Lung (tissue), 12 donors: ENCODE results near the gene ACAN. TPM values are rescaled to one million over a fixed set of nuclear protein-coding genes. Genes with fewer than 3 reads are reported as not detected.

ENCODE experiments used
- ATAC-seq: fragments of 200-7000 bp; cut with Tn5 transposase; one replicate; pipeline ENCODE4 v1.9.1; 2020; ENCODE audit warnings: moderate number of reproducible peaks; ENCODE audit not compliant: insufficient read depth, low FRiP score
- DNase-seq, 3 donors: peaks; one replicate each; pipeline ENCODE4 v3.0.0-alpha.2; 2013 to 2017
- H3K27ac ChIP-seq, 2 donors: one replicate each; pipeline ENCODE4 v1.5.1; 2013; ENCODE audit warnings: mild to moderate bottlenecking in 2 of 2, moderate library complexity in 2 of 2, control low read depth in 1 of 2, inconsistent platforms in 1 of 2, low read depth in 1 of 2, low read length in 1 of 2
- H3K27me3 ChIP-seq, 3 donors: one replicate each; pipeline ENCODE4 v1.5.1; 2013; ENCODE audit warnings: low read length in 2 of 3; ENCODE audit not compliant: control insufficient read depth in 3 of 3, insufficient read depth in 3 of 3
- H3K36me3 ChIP-seq, 4 donors: one replicate each; pipeline ENCODE4 v1.5.1; 2013; ENCODE audit warnings: low read length in 4 of 4, mild to moderate bottlenecking in 1 of 4, moderate library complexity in 1 of 4; ENCODE audit not compliant: control insufficient read depth in 4 of 4, insufficient read depth in 4 of 4
- H3K4me1 ChIP-seq, 5 donors: one replicate each; pipeline ENCODE4 v1.5.1; 2013; ENCODE audit warnings: low read length in 5 of 5, mild to moderate bottlenecking in 2 of 5, moderate library complexity in 1 of 5; ENCODE audit not compliant: control insufficient read depth in 5 of 5, insufficient read depth in 5 of 5
- H3K4me3 ChIP-seq: one replicate; pipeline ENCODE4 v1.5.1; 2013; ENCODE audit warnings: mild to moderate bottlenecking, control low read depth, moderate library complexity
- H3K9ac ChIP-seq, 2 donors: one replicate each; pipeline ENCODE4 v1.5.1; 2013; ENCODE audit warnings: low read length in 2 of 2, control low read depth in 1 of 2; ENCODE audit not compliant: insufficient read depth in 1 of 2
- H3K9me3 ChIP-seq, 4 donors: one replicate each; pipeline ENCODE4 v1.5.1; 2013; ENCODE audit warnings: low read length in 3 of 4, mild to moderate bottlenecking in 1 of 4, moderate library complexity in 1 of 4; ENCODE audit not compliant: control insufficient read depth in 4 of 4, insufficient read depth in 3 of 4
- CTCF ChIP-seq: IDR thresholded peaks from 2 replicates; pipeline ENCODE4 v1.5.1; 2012; ENCODE audit warnings: mild to moderate bottlenecking; ENCODE audit errors: control extremely low read depth, extremely low read depth
- WGBS, 2 donors: extraction: QIAGEN DNeasy Blood & Tissue Kit; methylation state at CpG; one replicate each; pipeline ENCODE4 v1.1.7; 2013; 5-methylcytosine and 5-hydroxymethylcytosine counted together
- polyA plus RNA-seq, 2 donors: library from polyadenylated mRNA; stranded (reverse); fragments of 200-250 nt; gene quantifications; one replicate each; pipeline ENCODE4 v1.2.1, GENCODE V29; 2013
- total RNA-seq, 2 donors: library from RNA; depleted of rRNA in 1 of 2; stranded (reverse); fragments of >200 nt in 1 of 2; gene quantifications; one replicate each; pipeline ENCODE4 v1.2.1, GENCODE V29; 2014 to 2021
- donor health status: control.
- donor health status: control.
- donor health status: Bipolar disorder and iron deficiency.
- donor health status: healthy.
- donor health status: DM: yes; HTN: yes; CAD: no.

ACAN gene
- total and polyA plus RNA-seq, 4 donors = 0.50 to 5.2 (median 0.85) TPM

DNA sequence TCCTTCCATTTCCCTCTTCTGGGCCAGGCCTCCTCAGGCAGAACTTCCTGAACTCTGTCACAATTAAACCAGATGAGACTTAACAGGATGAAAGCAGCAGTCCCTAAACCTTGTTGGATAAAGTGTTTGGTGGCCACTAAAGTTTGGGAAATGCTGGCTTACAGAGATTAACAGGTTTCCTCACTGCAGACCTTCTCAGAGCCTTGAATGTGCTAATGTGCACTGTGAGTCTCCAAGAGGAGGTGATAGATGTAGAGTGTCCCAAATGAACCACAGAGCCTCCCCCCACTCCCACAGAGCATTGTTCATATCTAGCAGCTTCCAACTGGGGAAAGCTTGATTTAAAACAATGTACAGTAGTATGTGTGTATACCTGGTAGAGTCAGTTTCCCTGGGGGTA lies 49.2 kb downstream of the ACAN start:
- Histone ChIP-seq H3K27me3 (peaks cover 2 to 8% (median 5%) of the 10 kb centered on the region in 3 donors), H3K9ac (no peak overlapping the region), H3K36me3 (no peaks in the 10 kb centered on the region), H3K27ac (no peak overlapping the region), H3K4me1 (no peaks in the 10 kb centered on the region), H3K4me3 (no peak overlapping the region), H3K9me3 (peaks cover 0 to 8% (median 0%) of the 10 kb centered on the region in 4 donors)
- no peak for ATAC-seq
- no peak for TF ChIP-seq CTCF
- no peak for DNase-seq

DNA sequence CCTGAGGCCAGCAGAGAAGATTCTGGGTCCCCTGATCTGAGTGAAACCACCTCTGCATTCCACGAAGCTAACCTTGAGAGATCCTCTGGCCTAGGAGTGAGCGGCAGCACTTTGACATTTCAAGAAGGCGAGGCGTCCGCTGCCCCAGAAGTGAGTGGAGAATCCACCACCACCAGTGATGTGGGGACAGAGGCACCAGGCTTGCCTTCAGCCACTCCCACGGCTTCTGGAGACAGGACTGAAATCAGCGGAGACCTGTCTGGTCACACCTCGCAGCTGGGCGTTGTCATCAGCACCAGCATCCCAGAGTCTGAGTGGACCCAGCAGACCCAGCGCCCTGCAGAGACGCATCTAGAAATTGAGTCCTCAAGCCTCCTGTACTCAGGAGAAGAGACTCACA lies 55.7 kb downstream of the ACAN start:
- peaks cover 0 to 5% (median 3%) of the 10 kb centered on the region in 3 donors for H3K27me3 ChIP-seq
- H3K9ac ChIP-seq = no peak overlapping the region
- no peak overlapping the region for H3K4me3 ChIP-seq
- WGBS, 2 donors = 86 to 93% methylated on average over 11 of the region's 11 CpGs
- H3K27ac ChIP-seq = no peak overlapping the region
- no peaks in the 10 kb centered on the region for H3K4me1 ChIP-seq
- H3K36me3 ChIP-seq = no peaks in the 10 kb centered on the region
- no peak for ATAC-seq
- TF ChIP-seq CTCF = no peak
- DNase-seq = no peak
- H3K9me3 ChIP-seq = peaks cover 0 to 8% (median 0%) of the 10 kb centered on the region in 4 donors

- Histone ChIP-seq H3K36me3 (no peaks in the 10 kb centered on the region), H3K4me1 (no peaks in the 10 kb centered on the region), H3K4me3 (no peak overlapping the region), H3K27me3 (peaks cover 0 to 5% (median 0%) of the 10 kb centered on the region in 3 donors), H3K9me3 (peaks cover 0 to 5% (median 0%) of the 10 kb centered on the region in 4 donors), H3K9ac (no peak overlapping the region), H3K27ac (no peak overlapping the region)
- TF ChIP-seq CTCF = no peak
- no peak for ATAC-seq
- DNase-seq = no peak
- 55 to 66% methylated on average over 7 of the region's 7 CpGs for WGBS, 2 donors
Measured at GRCh38 chr15:88859550-88859949, 56.3 kb downstream of the ACAN start.

DNA sequence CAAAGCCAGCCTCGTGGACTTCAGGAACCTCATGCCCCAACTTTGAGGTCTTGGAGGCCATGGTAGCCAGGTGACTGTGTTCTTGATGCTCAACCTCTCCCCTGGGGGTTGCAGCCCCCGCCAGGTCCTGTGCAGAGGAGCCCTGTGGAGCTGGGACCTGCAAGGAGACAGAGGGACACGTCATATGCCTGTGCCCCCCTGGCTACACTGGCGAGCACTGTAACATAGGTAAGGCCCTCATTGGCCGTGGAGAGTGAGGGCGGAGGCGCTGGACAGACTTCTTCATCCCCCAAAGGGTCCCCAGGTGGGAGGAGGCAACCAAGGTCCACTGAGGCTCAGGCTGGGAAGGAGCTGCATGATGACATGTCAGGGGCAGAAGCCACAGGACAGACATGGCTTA lies 57.0 kb downstream of the ACAN start:
- DNase-seq = no peak
- Histone ChIP-seq H3K9me3 (no peaks in the 10 kb centered on the region), H3K36me3 (no peaks in the 10 kb centered on the region), H3K9ac (no peak overlapping the region), H3K4me1 (no peaks in the 10 kb centered on the region), H3K4me3 (no peak overlapping the region), H3K27ac (no peak overlapping the region), H3K27me3 (peaks cover 0 to 5% (median 0%) of the 10 kb centered on the region in 3 donors)
- no peak for ATAC-seq
- WGBS, 2 donors = 78 to 86% methylated on average over 7 of the region's 7 CpGs
- no peak for TF ChIP-seq CTCF
